GM12874 (cell line): Measurements from ENCODE around the gene PIAS1.

Experiments used
- TF ChIP-seq, protein P1 (sequence below): IDR thresholded peaks from 2 replicates; pipeline ENCODE4 v1.5.1; 2011; ENCODE audit warnings: low read depth, mild to moderate bottlenecking, control low read depth, low read length, moderate library complexity; ENCODE audit not compliant: insufficient read depth

The PIAS1 gene

DNA sequence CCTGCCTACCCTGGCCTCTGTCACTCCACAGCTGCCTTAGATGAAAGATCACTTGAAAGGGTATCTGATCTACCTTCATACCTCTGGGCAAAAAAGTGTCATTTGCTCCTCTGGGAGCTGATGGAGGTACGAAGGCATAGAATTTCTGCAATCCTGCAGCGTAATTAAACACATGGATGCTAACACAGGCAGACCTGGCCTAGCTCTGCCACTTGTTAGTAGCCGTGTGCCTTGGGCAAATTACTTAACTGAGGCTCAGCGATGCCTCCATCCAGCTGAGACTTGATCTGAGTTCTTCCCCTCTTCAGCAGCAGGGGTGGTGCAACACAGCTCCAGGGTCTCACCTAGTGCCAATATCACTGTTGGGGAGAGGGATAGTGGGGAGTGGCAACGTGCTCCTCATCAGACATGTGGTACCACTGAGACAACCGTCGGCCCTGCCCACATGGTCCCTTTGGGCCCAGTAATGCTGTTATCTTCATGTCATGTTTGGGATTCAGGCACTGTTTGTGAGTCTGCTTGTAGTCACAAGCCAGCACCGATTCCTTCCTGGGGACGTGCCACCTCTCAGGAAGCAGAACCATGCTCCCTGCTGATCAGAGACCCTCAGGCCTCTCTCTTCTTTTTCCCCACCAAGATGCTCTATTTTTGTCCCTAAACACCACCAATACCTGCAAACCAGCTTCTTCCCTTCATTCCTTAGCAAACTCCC lies 34.1 kb upstream of the PIAS1 start:
- TF ChIP-seq, protein P1, sequence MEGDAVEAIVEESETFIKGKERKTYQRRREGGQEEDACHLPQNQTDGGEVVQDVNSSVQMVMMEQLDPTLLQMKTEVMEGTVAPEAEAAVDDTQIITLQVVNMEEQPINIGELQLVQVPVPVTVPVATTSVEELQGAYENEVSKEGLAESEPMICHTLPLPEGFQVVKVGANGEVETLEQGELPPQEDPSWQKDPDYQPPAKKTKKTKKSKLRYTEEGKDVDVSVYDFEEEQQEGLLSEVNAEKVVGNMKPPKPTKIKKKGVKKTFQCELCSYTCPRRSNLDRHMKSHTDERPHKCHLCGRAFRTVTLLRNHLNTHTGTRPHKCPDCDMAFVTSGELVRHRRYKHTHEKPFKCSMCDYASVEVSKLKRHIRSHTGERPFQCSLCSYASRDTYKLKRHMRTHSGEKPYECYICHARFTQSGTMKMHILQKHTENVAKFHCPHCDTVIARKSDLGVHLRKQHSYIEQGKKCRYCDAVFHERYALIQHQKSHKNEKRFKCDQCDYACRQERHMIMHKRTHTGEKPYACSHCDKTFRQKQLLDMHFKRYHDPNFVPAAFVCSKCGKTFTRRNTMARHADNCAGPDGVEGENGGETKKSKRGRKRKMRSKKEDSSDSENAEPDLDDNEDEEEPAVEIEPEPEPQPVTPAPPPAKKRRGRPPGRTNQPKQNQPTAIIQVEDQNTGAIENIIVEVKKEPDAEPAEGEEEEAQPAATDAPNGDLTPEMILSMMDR: no peak

DNA sequence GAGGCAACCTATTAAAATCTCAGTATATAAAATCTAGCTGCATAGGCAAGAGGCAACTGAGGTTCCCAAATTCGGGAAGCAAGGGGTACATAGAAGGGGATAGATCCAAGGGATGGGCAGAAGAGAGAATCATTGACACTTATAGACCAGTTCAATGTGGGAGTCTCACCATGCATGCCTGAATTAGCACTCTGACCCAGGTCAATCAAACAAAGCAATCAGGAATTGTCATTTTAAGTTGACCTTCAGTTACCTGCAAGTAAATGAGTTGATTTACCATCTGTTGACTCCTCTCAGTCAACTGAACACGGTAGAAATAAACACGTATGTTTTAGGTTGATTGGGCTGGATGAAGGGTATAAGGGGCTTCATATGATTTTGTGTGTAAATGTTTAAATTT lies 33.4 kb upstream of the PIAS1 start:
- TF ChIP-seq, protein P1: no peak

DNA sequence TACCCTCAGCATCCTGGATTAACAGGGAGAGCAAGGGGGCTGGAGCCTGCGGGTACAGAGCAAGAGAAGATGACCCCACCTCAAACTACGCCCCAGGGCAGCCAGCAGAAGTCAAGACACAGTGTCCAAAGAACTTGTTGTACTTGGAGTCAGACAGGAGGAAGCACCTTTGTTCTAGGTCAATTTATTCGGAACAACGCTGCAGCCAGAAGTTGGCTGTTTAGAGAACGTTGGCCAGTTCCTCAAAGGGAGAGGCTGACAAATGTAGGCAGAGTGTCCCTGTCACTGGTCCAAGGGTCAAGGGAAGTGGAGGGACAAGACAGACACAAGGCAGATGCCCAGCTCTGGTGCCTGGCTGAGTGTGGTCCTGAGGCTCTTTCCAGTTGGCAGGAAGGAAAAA lies 32.1 kb upstream of the PIAS1 start:
- TF ChIP-seq, protein P1: no peak

DNA sequence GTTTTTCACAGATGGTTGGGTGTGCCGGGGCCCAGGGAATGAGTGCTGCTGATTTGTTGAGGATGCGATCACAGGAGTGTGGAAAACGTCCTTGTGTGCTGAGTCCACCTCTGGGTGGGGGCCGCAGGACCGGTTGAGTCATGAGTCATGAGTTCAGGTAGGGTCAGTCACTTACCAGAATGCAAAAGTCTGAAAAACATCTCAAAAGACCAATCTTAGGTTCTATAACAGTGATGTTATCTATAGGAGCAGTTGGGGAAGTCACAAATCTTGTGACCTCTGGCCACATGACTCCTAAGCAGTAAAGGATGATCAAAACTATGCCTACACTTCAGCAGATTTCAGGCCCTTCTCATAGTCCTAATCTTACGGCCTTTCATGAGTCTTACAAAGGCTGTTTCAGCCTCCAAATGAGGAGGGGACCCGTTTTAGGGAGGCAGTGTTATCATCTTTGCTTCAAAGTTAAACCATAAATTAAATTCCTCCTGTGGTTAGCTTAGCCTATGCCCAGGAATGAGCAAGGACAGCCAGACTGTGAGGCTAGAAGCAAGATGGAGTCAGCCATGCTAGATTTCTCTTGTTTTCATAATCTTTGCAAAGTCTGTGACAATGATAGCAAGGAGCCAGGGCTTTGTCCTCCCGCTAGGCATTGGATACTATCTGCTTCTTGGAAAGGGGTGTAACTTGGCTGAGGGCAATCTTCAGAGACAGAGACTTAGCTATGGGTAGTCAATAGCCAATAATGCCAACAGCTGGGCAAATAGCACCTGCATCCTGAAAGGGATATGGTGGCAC lies 30.6 kb upstream of the PIAS1 start:
- TF ChIP-seq, protein P1: no peak

DNA sequence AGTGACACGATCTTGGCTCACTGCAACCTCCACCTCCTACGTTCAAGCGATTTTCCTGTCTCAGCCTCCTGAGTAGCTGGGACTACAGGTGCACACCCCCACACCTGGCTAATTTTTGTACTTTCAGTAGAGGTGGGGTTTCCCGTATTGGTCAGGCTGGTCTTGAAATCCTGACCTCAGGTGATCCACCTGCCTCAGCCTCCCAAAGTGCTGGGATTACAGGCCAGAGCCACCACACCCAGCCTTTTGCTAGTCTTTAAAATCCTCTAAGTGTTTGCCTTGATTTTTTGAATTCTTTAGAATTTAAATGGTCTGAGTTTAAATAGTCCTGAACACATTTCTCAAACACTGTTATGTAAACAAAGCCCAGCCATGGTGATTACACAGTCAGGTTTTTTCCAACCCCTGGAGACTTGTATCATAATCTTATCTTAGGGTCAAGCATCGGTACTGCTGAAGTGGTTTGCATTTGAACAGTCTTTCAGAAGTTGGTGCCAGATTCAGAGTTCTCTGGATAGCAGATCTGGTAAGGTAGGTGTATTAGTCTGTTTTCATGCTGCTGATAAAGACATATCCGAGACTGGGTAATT lies 28.2 kb upstream of the PIAS1 start:
- TF ChIP-seq, protein P1: no peak

DNA sequence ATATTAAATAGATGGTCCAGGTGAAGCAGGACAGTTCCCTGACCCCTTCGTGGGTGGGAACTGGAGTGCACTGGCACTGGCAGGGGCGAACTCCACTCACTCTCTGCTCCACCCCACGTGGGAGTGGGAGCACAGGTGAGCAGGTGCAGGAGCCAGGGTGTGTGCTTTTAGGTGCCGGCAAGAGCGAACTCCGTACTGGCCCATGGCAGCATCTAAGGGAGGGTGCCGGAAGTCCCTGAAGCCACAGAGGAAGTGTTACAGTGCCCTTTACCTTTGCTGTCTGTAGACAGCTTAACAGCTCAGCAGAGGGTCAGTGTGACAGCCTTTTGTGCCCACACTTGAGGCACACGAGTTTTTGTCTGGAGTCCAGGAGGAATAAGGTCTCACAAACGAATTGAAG lies 26.7 kb upstream of the PIAS1 start:
- TF ChIP-seq, protein P1: no peak

DNA sequence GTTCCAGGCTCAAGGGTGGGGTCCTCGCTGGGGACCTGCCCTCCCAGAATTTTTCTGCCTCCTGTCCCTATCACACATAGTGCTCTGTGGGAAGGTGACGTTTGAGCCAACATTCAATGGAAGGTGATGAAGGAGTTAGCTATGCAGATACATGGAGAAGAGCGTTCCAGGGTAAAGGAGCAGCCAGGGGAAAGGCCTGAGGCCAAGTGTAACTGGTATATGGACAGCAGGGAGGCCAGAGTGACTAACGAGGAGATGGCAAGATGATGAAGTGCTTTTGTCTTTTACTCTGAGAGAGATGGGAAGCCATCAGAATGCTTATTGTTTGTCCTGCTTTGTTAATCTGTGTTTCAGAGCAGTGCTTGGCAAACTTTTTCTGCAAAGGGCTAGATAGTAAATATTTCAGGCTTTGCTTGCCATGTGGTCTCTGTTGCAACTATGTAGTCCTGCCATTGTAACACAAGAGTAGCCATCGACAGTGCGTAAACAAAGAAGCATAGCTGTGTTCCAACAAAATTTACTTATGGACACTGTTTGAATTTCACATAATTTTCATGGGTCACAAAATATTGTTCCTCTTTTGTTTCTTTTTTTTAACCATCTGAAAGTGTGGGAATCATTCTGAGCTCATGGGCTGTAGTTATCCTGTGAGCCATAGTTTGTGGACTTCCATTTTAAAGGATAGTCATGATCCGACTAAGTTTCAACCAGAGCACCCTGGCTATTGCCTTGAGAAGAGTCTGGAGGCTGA lies 25.8 kb upstream of the PIAS1 start:
- TF ChIP-seq, protein P1: no peak
